Measurements from ENCODE around the gene TSPYL6.

- TF ChIP-seq USF2 (IDR thresholded peaks at IDR 0.05; ENCODE audit: low read depth, low read length) (no peak), RAD21 (IDR thresholded peaks at IDR 0.05; ENCODE audit: low read length) (no peak), CTCF (conservative IDR thresholded peaks at IDR 0.05; ENCODE audit: low read depth, low read length) (no peak), NFE2L2 (IDR thresholded peaks at IDR 0.05; ENCODE audit: low read depth, low read length) (no peak), RFX5 (IDR thresholded peaks at IDR 0.05; ENCODE audit: low read depth, low read length) (no peak), MXI1 (IDR thresholded peaks at IDR 0.05; ENCODE audit: borderline replicate concordance, low read depth, low read length) (no peak)
These were observed 1.8 kb downstream of the TSPYL6 start for GRCh38 chr2:54254180-54254579.

All from IMR-90 (cell line).